ENCODE data around the gene CDH6. TPM values are rescaled to one million over a fixed set of nuclear protein-coding genes. Genes with fewer than 3 reads are reported as not detected.

The CDH6 gene
- total and polyA plus RNA-seq, 10 donors = 0.11 to 2.7 (median 0.60) TPM

- H3K27ac ChIP-seq = no peak overlapping the region
- WGBS, 5 donors = 61 to 84% (median 69%) methylated on average over 4 of the region's 4 CpGs
- H3K27me3 ChIP-seq (replicated peaks in 1 of 7) = no peaks in the 10 kb centered on the region
- H3K36me3 ChIP-seq = no peaks in the 10 kb centered on the region
- no peak for DNase-seq
- no peak for TF ChIP-seq POLR2AphosphoS5 (IDR thresholded peaks at IDR 0.05)
- TF ChIP-seq POLR2A (IDR thresholded peaks at IDR 0.05) = no peak
- no peak for TF ChIP-seq CTCF (IDR thresholded peaks at IDR 0.05 in 8 of 11, conservative IDR thresholded peaks at IDR 0.05 in 3 of 11)
- no peak overlapping the region for H3K4me3 ChIP-seq
- H3K4me1 ChIP-seq = no peaks in the 10 kb centered on the region
- no peaks in the 10 kb centered on the region for H3K9me3 ChIP-seq
- intact Hi-C loops (cut with DNase I; ENCODE audit: low total_unique reads) = no loop called here
Measured at GRCh38 chr5:31319335-31319734, 125.8 kb downstream of the CDH6 start.

GRCh38 chr5:31322946-31323345 lies 129.5 kb downstream of the CDH6 start:
- H3K4me3 ChIP-seq = no peak overlapping the region
- no peaks in the 10 kb centered on the region for H3K36me3 ChIP-seq
- WGBS, 5 donors = 90 to 94% (median 92%) methylated on average over 18 of the region's 18 CpGs
- H3K27me3 ChIP-seq (replicated peaks in 1 of 7) = no peaks in the 10 kb centered on the region
- no peak for TF ChIP-seq POLR2AphosphoS5 (IDR thresholded peaks at IDR 0.05)
- no peak for TF ChIP-seq POLR2A (IDR thresholded peaks at IDR 0.05)
- TF ChIP-seq CTCF (IDR thresholded peaks at IDR 0.05 in 8 of 11, conservative IDR thresholded peaks at IDR 0.05 in 3 of 11) = no peak
- H3K27ac ChIP-seq = no peak overlapping the region
- no peak for DNase-seq
- no peaks in the 10 kb centered on the region for H3K9me3 ChIP-seq
- no peaks in the 10 kb centered on the region for H3K4me1 ChIP-seq
- intact Hi-C loops (cut with DNase I; ENCODE audit: low total_unique reads) = no loop called here

GRCh38 chr5:31324842-31325241 lies 131.4 kb downstream of the CDH6 start:
- WGBS, 5 donors = 67 to 85% (median 78%) methylated on average over 3 of the region's 3 CpGs
- no peak for TF ChIP-seq CTCF (IDR thresholded peaks at IDR 0.05 in 8 of 11, conservative IDR thresholded peaks at IDR 0.05 in 3 of 11)
- TF ChIP-seq POLR2A (IDR thresholded peaks at IDR 0.05) = no peak
- TF ChIP-seq POLR2AphosphoS5 (IDR thresholded peaks at IDR 0.05) = no peak
- intact Hi-C loops (cut with DNase I; ENCODE audit: low total_unique reads) = no loop called here

GRCh38 chr5:31328040-31328733 lies 134.7 kb downstream of the CDH6 start:
- intact Hi-C loops (cut with DNase I; ENCODE audit: low total_unique reads) = no loop called here
- Histone ChIP-seq H3K4me3 (no peak overlapping the region), H3K36me3 (no peaks in the 10 kb centered on the region), H3K4me1 (no peaks in the 10 kb centered on the region), H3K9me3 (no peaks in the 10 kb centered on the region), H3K27ac (no peak overlapping the region), H3K27me3 (replicated peaks in 1 of 7) (no peaks in the 10 kb centered on the region)
- 79 to 82% (median 81%) methylated on average over 11 of the region's 11 CpGs for WGBS, 5 donors
- TF ChIP-seq CTCF (IDR thresholded peaks at IDR 0.05 in 8 of 11, conservative IDR thresholded peaks at IDR 0.05 in 3 of 11) = no peak
- TF ChIP-seq POLR2AphosphoS5 (IDR thresholded peaks at IDR 0.05) = no peak
- no peak for TF ChIP-seq POLR2A (IDR thresholded peaks at IDR 0.05)
- DNase-seq = no peak

More at GRCh38 chr5:31324842-31325241, 131.4 kb downstream of the CDH6 start:
- DNase-seq = no peak
- no peaks in the 10 kb centered on the region for H3K27me3 ChIP-seq (replicated peaks in 1 of 7)
- no peaks in the 10 kb centered on the region for H3K36me3 ChIP-seq
- no peaks in the 10 kb centered on the region for H3K4me1 ChIP-seq
- H3K27ac ChIP-seq = no peak overlapping the region
- no peak overlapping the region for H3K4me3 ChIP-seq
- no peaks in the 10 kb centered on the region for H3K9me3 ChIP-seq

Measured in spleen (tissue), 11 donors.